Activated naive CD4-positive, alpha-beta T cell (primary cell): ENCODE measurements around the gene OR2AG1.
"Not testable (repeated sequence)": the region's sequence is repeated elsewhere in the genome, so short reads cannot be mapped to it uniquely, and the experiment has no call there.

Experiments used
- DNase-seq, 4 experiments: peaks; one replicate each; lab custom pipeline; 2025; lab: John Stamatoyannopoulos, UW

Gene OR2AG1

DNA sequence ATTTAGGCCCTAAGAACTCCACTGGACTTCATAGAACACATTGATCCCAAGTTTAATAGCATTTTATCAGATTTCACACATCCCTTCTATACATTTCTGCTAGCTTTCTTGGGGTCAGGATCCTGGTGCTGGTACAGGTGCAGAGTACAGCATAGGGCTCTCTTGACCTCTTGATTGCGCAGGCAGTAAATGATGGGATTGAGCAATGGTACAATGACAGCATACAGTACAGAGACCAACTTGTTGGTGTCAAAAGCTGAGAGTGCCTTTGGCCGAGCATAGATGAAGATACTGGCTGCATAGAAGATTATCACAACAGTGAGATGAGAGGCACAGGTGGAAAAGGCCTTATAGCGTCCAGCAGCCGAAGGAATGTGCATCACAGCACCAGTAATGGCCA lies 11.8 kb downstream of the OR2AG1 start:
- no peak for DNase-seq

DNA sequence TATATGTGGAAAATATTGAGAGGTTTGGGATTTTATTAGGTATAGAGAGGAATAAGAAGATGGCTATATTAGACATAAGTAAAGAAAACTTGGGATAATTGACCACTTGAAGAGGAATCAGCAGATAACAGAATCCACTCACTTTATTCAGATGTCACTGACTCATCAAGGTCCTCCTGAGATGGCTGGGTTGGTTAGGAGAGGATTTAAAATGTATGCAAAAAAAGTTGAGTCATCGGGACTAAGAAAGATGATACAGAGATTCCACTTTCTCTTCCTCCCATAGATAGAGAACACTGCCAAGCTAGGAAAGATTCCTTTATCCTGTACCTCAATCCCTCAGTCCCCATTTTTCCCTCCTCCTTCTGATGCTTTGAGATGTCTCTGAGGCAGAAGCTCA lies 16.6 kb downstream of the OR2AG1 start, which contains the start of gene OR6A2:
OR6A2 (minus strand) TSS at position 288 of the 400 bp plus-strand sequence. CDS start 3,981 bp downstream, outside the sequence.
- DNase-seq: no peak

DNA sequence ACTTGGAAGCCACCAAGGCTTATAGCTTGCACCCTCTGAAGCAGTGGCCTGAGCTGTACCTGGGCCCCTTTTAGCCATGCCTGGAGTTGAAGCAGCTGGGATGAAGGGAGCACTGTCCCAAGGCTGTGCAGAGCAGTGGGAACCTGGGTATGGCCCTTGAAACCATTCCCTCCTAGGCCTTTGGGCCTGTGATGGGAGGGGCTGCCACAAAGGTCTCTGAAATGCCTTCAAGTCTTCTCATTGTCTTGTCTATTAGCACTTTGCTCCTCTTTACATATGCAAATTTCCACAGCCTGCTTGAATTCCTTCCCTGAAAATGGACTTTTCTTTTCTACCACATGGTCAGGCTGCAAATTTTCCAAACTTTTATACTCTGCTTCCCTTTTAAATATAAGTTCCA lies 18.3 kb downstream of the OR2AG1 start:
- not testable (repeated sequence) for DNase-seq

DNA sequence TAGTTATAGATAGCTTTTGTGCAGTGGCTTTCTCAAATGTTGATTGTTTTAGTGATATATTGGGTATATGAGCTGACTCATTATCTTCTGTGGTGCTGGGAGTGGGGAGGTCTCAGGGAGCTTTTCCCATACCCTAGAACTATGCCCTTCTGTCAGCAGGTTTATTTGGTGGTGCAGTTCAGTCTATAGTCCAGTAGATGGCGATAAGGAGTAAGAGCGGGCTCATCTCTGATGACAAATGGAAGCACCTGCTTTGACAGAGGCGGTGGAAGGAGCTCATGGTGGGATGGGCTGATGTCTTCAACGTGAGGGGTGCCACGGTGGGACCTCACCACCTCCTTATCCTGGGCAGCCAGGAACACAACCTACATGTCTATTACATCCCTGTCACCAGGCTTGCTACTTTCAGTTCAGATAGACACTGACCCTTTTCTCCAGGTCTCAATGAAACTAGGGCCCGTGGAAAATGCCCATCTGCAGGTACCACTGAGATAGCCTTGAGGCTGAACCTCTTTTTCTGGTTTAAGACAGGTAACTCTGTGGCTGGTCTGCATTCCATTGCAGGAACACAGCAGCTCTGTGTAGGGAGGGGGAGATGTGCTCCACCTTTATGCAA lies 29.7 kb downstream of the OR2AG1 start:
- DNase-seq: no peak

DNA sequence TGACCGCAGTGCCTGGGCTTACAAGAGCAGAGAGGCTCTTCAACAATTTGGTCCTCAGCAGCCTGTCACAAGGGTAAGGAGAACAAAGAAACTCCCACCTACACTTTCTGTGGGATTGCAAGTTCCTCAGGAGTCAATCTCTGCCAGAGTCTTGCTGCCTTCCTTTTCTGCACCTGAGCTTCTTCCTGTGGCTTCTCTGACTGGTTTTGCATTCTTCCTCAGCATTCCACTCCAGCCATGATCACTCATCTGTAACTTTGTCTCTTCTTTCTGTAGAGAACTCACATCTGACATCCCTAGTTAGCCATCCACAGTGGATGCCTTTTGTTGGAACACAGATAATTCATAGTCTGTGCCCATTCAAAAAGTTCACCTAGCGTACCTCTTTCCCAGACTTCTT lies 30.8 kb downstream of the OR2AG1 start:
- DNase-seq: no peak

DNA sequence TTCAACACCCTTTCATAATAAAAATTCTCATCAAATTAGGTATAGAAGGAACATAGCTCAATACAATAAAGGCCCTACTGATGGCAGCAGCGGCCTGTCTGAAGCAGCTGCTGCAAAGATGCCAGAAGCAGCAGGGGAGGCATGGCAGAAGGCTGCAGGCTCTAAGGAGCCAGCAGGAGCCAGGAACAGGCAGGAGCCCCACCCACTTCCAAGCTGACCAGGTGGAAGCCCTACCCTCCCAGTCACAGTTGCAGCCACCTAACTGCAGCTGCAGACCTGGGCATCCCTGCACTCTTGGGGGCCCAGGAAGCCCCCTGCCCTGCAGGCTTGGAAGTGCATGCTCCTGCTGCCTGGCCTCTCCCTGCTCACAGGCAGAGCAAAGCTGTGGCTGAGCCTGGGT lies 34.9 kb downstream of the OR2AG1 start:
- no peak for DNase-seq

DNA sequence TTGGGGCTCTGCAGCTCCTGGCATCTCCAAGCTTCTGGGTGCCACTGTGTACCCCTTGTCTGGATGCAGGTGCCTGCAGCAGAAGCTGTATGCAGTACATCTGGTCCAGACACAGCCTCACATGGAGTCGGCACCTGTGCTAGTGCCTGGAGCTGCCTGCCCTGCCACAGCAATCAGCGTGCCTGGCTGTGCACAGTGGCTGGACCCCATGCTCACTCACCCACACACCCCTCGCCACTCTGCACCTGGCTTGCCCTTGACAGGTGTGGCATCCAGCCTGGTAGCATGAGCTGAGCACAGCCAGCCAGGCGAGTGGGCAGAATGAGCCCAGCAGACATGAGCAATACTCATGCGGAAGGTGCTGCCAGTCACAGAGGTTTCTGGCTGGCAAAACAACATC lies 36.1 kb downstream of the OR2AG1 start:
- DNase-seq: no peak

DNA sequence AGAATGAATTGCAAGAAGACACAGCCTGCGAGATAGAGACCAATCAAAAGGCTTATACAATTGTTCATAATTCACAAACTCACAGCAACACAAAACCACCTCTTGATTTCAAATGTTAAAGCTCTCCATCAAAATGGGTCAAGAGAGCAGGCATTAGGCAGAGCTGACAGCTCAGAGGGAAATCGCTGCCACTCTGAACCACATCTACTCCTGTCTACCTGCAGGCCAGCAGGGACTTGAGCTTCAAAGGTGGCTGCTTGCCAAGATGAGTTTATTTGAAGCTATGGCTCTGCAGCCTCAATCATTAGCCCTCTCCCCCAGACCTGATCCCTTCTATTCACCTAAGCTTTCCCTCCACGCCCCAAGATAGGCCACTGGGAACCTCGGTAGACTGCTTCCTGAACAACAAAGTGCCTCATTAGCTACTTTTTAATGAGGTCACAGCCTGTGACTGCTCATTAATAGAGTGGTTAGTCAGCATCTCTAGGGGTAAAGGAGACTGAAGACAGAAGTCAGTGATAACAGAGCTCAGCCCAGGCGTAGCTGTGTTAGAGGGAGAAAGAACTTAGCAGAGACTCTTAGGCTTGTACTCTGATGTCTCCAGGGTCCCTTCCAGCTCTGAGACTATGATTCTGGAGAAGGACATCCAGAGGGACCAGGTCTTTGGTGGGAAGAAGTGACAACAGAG lies 41.5 kb downstream of the OR2AG1 start:
- DNase-seq: no peak

DNA sequence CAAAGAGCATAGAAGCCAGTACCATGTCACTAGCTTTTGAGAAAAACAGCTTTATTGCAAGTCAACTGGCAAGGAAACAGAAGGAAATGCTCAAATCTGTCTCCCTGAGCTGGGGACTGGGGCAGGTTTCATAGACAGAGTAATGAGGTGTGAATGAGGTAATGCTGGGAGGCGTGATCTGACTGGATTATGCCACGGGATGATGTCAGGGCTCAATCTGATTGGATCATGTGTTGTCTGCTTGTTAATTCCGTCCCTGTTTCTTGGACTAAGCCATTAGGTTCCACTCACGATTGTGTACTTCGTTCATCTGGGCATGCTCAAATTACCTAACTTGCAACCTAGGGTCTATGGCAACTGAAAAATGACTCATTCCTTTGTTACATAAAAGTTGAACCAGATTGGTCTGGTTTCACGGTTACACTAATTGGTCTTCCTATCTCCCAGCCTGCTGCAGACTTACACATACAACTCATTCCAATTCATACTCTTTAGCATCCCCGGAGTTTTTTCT lies 42.5 kb downstream of the OR2AG1 start:
- DNase-seq: no peak

DNA sequence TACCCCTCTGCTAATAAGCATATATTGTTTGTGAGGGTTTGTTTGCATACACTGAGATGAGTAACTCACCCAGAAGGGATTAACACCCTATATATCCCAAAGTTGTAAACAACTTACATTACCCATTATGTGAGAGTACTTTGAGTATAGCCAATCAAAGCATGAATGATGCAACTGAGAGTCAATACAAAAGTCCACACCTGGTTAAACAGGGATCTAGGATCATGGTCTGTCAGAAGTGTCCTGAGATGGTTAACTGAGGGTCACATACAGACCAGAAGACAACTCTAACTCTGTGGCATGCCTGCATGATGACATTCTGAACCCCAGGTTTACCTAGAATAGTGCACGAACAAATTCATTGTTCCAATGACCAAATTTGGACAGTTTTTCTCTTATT lies 45.3 kb downstream of the OR2AG1 start:
- DNase-seq: no peak

DNA sequence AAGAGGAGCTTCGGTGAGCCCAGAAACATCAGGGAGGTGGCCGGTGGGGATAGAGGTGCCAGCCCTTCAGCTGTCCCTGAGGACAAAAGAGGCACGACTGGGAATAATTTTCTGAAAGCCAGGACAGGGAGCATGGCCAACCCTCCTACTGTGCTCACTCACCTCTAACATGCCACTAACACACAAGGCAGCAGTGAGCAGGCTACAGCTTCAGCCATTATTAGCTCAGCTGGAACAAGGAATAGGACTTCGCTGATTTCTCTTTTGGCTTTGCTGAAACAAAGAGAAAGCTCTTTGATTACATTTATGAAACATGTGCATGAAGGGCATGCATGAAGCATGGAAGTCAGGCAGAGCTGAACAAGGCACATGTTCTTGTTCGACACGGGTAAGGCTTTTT lies 50.5 kb downstream of the OR2AG1 start:
- DNase-seq: no peak

DNA sequence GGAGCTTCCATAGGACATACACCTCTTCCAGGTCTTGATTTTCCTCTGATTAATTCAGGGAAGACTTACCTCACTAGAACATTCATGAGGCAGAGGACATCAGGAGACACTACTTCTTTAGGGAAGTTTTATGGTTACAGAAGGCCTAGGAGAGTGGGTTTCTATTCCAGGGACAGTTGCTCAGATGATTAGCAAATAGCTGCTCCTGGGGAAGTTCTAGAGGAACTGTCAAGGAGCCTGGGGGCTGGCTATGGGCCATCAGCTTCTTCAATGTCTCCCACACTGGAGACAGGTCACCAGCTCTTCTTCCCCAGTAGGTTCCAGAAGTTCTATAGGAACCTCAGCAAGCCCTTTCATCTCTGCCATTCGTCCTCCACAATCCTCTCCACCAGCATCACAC lies 51.2 kb downstream of the OR2AG1 start:
- DNase-seq: no peak
